Mesenteric fat pad (tissue), 1 donor: ENCODE data around the gene RFX8. TPM values are rescaled to one million over a fixed set of nuclear protein-coding genes. Genes with fewer than 3 reads are reported as not detected.
"Not testable (repeated sequence)": the region's sequence is repeated elsewhere in the genome, so short reads cannot be mapped to it uniquely, and the experiment has no call there.

Source experiments
- DNase-seq: peaks from one replicate; pipeline ENCODE4 v3.0.0-alpha.2; 2020; ENCODE audit warnings: low spot score
- total RNA-seq: library from RNA; stranded (reverse); fragmentation: NEBNext Ultra II Directional; extraction: Animal tissue kit (Norgen Biotek cat#: 25700); gene quantifications from one replicate; pipeline ENCODE4 v1.2.1, GENCODE V29; 2021
- donor health status: DM: yes; HTN: yes; CAD: no.

The RFX8 gene
- total RNA-seq, 1 donor from 2014 or later = 0.16 TPM

GRCh38 chr2:101442042-101442666 is 32.8 kb downstream of the RFX8 start:
- DNase-seq = no peak

GRCh38 chr2:101440127-101440738 is 34.7 kb downstream of the RFX8 start:
- DNase-seq = no peak

- DNase-seq = no peak
Observed at GRCh38 chr2:101439716-101440115, 35.2 kb downstream of the RFX8 start.

GRCh38 chr2:101438555-101438954 is 36.4 kb downstream of the RFX8 start:
- not testable (repeated sequence) for DNase-seq

GRCh38 chr2:101435001-101435862 is 39.7 kb downstream of the RFX8 start:
- no peak for DNase-seq

- no peak for DNase-seq
Observed at GRCh38 chr2:101433465-101433864, 41.4 kb downstream of the RFX8 start.

- no peak for DNase-seq
Observed at GRCh38 chr2:101432411-101433181, 42.3 kb downstream of the RFX8 start.

- no peak for DNase-seq
Observed at GRCh38 chr2:101431486-101431885, 43.4 kb downstream of the RFX8 start.

GRCh38 chr2:101430156-101430555 is 44.8 kb downstream of the RFX8 start:
- no peak for DNase-seq

- DNase-seq = peak; percentile 57
Observed at GRCh38 chr2:101429453-101429852, 45.5 kb downstream of the RFX8 start.

GRCh38 chr2:101428422-101429176 is 46.3 kb downstream of the RFX8 start:
- DNase-seq = no peak

GRCh38 chr2:101427743-101428142 is 47.2 kb downstream of the RFX8 start:
- DNase-seq = no peak

- DNase-seq = peak; percentile 39
Observed at GRCh38 chr2:101427240-101427639, 47.7 kb downstream of the RFX8 start.

- DNase-seq = peak; percentile 43
Observed at GRCh38 chr2:101426822-101427221, 48.1 kb downstream of the RFX8 start.

- no peak for DNase-seq
Observed at GRCh38 chr2:101420623-101421022, 54.3 kb downstream of the RFX8 start.

- DNase-seq = no peak
Observed at GRCh38 chr2:101419096-101419663, 55.7 kb downstream of the RFX8 start.

GRCh38 chr2:101418460-101419095 is 56.3 kb downstream of the RFX8 start:
- no peak for DNase-seq

GRCh38 chr2:101416609-101417008 is 58.3 kb downstream of the RFX8 start:
- DNase-seq = no peak

- DNase-seq = no peak
Observed at GRCh38 chr2:101415884-101416283, 59.0 kb downstream of the RFX8 start.

- no peak for DNase-seq
Observed at GRCh38 chr2:101415220-101415619, 59.7 kb downstream of the RFX8 start.
